Activated gamma-delta T cell treated with anti-CD3 and anti-CD28 coated beads, Interleukin-2, amount 50 U/mL, for 16 hours (primary cell): ENCODE data around the gene FOXF2.
"Not testable (repeated sequence)": the region's sequence is repeated elsewhere in the genome, so short reads cannot be mapped to it uniquely, and the experiment has no call there.

Experiments
- DNase-seq: peaks from one replicate; pipeline ENCODE4 v3.0.0-alpha.2; 2020; ENCODE audit warnings: low read depth

FOXF2 gene

DNA sequence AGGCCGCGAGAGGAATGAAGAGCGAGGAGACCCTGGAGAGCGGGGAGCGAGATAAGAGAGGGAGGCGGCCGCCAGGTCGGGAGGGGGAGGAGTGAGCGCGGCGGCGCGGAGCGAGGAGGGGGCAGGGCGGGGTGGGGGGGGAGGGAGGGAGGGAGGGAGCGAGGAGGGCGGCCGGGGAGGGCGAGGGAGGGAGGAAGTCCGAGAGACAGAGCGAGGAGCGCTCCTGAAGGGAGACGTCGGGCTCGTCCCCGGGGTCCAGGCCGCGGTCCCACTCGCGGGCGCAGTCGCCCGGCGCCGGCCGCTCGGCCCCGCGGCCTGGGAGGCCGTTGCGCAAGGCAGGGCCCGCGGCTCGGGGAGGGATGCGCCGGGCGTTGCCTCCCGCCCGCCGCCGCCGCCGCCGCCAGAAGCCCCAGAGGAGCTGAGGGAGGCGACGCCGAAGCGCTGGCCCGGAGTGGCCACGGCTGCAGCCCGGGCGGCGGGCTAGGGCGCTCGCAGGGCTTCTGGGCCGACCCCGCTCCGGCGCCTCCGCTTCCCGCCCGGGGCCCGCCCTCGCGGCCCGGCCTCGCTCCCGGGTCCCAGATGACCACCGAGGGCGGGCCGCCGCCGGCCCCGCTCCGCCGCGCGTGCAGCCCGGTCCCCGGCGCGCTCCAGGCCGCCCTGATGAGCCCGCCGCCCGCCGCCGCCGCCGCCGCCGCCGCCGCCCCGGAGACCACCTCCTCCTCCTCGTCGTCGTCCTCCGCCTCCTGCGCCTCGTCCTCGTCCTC lies at the start of gene FOXF2:
FOXF2 (plus strand) TSS at position 208 of the 764 bp plus-strand sequence; CDS start at position 580, 372 bp downstream.
- DNase-seq = no peak

DNA sequence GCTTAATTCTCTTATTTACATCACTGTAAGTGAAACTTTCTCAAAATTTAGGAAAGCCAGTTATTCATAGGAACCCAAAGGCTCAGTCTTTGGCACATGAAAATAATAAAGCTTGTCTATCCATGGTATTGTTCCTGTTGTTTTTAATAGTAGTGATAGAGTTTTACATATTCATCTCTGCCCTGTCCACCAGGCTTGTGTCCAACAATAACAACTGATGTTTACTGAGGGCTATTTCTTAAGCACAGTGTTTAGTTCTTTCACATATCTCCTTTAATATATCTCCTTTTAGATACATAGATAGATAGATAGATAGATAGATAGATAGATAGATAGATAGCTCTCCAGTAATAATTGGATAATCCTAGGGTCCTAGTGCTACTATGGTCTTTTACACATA lies 43.3 kb upstream of the FOXF2 start:
- no peak for DNase-seq

DNA sequence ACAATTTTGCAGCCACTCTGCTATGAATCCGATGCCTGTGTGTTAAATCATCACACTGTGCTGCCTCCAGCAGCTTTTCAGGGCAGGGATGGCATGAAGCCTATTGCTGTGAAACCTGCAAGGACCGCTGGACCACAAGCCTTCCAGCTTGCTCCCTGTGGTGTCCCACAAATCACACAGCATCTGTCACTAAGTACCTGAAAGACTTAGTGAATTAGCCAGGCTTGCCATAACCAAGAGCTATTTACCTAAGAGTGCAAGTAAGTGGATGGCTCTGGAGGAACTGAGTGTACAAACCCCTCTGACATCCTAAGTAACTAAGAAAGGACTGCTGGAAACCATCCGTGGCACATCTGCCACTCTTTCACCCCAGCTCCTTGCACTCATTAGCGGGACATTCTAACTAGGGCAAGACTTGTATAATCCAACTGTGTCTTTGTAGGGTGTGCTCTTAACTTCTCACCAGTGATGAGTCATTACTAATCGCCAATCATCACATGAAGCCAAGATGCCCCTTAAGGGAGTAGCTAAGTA lies 42.8 kb upstream of the FOXF2 start:
- DNase-seq = no peak

DNA sequence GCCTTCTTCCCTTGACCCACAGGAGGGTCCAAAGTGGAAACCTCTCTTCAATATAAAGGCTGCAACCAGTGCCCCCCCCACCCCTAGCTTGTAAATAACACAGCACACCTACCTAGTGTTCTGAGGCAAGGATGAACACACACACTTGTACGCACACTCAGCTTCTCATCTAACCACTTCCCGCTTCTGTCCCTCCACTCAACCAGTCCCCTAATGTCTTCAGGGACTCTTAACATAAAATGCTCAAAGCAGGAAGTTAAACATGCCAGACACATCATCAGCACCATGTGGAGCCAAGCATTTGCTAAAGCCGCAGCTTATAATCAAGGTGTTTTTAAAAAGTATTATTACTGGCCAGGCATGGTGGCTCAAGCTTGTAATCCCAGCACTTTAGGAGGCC lies 42.2 kb upstream of the FOXF2 start:
- no peak for DNase-seq

DNA sequence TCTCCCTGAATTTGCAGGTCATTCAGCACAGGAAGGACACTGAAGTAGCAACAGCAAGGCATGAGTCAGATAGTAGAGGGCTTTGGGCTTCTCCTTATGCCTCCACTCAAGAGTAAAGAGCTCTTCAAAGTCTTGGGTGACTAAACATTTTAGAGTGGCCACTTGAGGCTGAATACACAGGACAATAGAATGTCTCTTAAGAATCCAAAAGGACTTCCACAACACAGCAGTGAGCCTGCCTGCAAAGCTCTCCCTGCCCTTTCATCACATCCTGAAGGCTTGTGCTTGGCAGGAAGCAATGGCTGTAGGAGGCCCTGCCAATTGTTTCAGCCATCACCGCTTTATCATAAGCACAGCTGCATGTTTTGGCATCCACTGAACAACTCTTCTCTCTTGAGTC lies 40.7 kb upstream of the FOXF2 start:
- DNase-seq = no peak

DNA sequence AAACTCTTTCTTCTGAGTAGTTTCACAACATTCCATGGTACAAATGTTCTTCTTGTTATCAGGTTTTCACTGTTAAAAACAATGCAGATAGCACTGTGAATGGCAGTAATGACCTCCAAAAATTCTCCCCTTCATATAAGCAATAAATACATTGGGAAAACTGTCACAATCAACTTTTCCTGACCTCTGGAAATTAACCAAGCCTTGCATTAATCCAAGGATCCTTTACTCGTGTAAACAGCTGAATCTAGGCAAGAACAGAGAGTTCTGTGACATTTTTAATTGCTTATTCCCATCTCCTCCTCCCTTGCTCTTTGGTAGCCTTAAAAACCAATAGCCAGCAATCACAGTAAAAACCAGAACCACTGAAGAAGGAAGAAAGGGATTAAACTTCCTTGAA lies 39.7 kb upstream of the FOXF2 start:
- no peak for DNase-seq

DNA sequence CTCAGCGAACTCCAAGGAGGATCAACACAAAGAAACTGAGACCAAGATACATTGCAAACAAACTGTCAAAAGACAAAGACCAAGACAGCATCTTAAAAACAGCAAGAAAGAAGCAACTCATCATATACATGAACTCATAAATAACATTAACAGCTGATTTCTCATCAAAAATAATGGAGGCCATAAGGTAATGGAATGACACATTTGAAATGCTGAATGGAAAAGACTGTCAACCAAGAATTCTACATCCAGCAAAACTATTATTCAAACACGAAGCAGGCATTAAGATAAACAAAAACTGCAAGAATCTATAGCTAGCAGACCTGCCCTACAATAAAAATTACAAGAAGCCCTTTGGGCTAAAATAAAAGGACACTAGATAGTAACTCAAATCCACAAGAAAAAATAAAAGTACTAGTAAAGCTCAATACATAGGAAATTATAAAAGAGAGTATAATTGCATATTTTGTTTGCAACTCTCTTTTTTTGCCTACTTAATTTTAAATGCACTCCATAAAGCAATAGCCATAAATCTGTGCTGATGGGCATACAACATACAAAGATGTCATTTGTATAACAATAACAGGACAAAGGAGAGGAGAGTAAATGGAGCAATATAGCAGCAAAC lies 37.9 kb upstream of the FOXF2 start:
- DNase-seq = no peak

DNA sequence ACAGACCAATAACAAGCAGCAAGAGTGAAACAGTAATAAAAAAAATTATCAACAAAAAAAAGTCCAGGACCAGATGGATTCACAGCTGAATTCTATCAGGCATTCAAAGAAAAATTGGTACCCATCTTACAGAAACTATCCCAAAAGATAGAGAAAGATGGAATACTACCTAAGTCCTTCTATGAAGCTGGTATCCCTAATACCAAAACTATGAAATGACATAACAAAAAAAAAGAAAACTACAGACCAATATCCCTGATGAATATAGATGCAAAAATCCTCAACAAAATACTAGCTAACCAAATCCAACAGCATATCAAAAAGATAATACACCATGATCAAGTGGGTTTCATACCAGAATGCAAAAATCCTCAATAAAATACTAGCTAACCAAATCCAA lies 34.3 kb upstream of the FOXF2 start:
- not testable (repeated sequence) for DNase-seq

DNA sequence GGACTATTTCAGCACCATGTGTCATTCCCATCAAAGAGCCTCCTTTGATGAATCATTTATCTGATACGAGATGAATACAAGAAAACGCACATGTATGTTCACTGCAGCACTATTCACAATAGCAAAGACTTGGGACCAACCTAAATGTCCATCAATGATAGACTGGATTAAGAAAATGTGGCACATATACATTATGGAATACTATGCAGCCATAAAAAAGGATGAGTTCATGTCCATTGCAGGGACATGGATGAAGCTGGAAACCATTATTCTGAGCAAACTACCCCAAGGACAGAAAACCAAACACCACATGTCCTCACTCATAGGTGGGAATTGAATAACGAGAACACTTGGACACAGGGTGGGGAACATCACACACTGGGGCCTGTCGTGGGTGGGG lies 27.7 kb upstream of the FOXF2 start:
- DNase-seq = not testable (repeated sequence)

DNA sequence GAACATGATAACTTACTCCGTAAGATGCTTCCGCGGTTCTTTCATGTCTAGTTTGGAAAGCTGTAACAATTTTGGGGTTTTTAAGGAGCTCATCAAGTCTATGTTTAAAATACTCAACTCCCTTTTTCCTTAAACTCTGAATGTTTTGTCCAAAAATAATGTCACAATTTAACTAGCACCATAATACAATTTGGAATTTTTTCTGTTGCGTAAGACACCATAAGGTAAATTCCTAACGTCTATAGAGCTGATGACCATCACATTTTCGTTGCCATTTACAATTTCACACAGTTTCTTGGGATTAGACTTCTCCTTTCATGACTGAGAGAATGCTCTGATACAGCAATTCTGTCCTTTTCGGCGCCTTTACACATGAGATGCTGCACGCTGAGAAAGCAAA lies 26.7 kb upstream of the FOXF2 start:
- DNase-seq = no peak

DNA sequence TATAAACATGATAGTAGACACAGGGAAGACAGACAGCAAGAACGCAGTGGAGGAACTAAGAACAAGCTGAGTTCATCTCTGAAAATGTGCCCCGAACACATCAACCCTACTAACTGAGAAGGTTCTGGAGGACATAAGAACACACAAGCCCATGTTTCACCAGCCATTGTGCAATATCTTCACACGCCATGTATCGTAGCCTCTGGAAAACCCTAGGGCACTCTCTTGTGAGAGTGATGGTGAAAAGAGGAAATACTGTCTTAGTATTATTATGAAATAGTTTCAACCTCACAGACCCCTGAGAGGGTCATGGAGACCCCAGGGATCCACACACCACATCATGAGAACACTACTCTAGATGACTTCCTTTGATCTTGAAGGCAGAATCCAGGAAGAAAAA lies 26.1 kb upstream of the FOXF2 start:
- DNase-seq = no peak

DNA sequence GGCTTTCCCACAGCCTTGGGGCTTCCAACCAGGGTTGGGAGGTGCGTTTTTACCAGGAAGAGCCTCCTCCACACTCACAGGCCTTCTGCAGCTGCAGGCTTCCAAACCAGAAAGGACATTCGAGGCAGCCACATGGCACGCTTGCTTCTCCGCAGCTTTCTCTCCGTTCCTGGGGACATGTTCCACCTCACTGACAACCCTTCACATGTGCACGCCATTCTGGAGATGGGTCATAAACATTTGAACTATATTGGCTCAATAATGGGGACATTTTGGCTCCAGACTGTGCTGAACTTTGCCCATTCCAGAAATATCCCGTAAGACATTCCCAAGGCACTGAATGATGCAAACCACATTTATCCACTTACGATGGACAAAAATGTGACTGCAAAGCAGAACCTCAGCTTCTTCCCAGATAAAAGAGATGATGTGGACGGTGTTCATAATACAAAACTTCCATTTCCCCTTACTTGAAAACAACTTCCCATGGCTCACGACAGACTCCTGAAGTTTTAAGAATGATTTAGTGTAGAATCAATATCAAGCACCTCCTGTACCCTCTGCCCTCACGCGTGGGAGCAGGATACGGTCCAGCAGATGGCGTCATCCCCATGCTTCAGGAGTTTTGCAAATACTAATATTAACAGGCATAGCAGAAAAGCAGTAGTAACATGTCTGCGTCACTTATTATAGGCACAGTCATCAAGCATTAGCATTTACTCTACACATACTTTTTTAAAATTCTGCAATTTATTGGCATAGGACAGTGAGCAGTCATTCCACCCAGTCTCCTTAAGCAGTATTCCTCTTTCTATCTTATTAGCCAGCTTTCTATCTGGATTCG lies 25.4 kb upstream of the FOXF2 start:
- DNase-seq = no peak

DNA sequence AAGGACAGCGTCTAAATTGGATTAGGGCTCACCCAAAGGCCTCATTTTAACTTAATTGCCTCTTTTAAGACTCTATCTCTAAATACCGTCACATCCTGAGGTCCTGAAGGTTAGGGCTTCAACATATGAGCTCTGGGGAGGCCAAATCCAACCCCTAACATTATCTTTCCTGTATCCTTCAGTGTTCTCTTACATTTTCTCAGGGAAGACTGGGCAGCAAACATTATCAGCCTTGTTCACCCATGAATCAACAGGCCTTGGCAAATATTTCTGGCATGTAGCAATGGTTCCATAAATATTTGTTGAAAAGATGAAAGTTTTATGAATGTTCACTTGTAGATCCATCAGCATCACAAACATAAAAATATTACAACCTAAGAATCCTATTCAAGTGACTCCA lies 24.6 kb upstream of the FOXF2 start:
- DNase-seq = no peak

DNA sequence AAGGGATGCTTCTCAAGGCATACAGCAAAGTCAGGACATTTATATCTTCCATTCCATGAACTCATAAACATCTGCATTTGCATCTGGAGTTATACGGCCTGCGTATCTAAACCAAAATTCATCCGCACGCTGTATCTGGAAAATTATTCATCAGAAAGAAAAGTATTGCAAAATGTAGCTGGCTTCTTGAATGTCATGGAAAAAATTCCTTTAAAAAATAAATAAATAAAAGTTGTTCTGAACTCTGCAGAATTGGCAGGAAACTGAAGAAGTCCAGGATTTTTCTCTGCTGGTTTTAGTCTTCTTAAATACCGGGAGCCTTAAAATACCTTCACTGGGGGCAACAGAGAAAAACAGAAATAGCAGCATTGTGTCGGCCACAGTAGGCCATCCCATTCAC lies 23.7 kb upstream of the FOXF2 start:
- DNase-seq = no peak

DNA sequence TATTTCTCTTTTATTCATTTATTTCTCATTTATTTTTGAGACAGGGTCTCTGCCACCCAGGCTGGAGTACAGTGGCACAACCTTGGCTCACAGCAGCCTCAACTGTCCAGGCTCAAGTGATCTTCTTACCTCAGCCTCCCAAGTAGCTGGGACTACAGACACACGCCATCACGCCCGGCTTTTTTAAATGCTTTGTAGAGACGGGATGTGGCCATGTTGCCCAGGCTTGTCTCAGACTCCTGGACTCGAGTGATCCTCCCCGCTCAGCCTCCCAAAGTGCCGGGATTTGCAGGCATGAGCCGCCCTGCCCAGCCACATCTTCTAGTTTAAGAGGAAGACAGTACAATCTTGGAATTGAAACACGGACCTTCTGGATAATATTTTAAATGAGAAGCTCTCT lies 21.6 kb upstream of the FOXF2 start:
- no peak for DNase-seq

DNA sequence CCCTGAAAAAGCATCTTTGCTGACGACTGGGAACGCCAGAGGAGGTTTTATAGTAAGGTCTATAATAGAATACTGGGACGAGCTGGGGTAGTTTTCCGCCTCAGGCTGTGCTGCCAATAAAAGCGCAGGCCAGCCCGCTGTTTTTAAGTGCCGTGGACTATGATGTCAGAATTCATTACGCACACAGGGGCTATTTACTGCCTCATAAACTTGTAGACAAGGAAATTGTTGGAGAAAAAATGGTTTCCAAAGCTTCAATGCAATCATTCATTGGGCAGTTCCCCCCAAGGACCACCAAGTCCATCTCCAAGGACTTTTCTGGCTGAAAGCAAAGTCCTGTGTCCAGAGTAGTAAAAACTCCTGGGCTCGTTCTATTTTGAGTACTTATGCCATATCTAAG lies 20.4 kb upstream of the FOXF2 start:
- DNase-seq = no peak

DNA sequence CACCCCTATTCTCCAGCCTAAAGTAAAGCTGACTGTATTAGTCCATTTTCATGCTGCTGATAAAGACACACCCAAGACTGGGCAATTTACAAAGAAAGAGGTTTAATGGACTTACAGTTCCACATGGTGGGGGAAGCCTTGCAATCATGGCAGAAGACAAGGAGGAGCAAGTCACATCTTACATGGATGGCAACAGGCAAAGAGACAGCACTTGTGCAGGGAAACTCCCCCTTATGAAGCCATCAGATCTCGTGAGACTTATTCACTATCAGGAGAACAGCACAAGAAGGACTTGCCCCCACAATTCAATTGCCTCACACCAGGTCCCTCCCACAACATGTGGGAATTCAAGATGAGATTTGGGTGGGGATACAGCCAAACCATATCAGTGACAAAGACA lies 19.7 kb upstream of the FOXF2 start:
- not testable (repeated sequence) for DNase-seq

DNA sequence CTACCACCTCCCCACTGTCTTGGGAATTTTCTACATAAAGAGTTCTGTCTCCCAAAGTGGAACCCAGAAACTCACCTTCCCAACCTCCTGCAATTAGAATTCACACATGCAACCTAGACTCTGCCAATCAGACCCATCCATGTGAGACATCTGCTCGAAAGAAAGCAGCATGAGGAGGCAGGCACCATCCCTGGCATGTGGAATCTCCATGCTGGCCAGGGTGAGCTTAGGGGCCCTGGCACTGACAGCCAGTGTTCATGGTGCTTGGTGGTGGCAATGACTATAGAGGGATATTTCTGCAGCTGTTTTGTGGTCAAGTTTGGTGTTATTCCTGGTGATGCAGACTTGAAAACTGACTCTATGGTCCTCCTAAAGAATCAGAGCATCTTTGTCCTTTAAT lies 17.4 kb upstream of the FOXF2 start:
- no peak for DNase-seq

DNA sequence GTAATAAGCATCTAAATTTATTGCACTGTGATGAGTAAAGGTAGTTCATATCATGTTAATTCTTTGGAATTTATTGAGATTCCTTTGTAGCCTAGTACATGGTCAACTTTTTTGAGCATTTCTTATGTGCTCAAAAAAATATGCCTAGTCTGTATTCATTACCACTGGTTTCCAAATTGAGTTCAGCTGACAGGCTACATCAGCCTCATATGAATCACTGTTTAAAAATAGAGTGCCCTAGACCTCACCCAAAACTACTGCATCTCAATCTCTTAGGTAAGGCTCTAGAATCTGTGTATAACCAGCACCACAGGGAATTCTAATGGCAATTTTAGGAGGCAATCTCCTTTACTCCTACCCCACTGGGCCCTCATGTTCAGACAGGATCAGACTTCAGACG lies 16.7 kb upstream of the FOXF2 start:
- no peak for DNase-seq

DNA sequence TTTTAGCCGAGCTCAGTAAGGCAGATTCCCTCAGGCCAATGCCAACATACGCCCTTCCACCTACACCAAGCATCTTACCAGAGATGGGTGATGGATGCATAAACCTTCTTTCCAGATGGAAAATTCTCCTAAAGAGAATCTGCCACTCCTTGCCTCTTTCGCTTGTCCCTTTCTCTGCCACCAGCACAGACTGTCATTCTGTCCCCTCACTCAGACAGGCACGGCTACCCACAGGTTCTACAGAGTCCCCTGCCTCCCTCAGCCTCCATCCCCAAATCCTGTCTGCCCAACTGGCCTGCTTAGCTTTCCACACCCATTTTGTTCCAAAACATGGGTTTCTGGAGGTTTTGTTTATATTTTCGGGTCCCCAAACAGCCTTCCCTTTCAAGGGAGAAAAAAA lies 12.7 kb upstream of the FOXF2 start:
- no peak for DNase-seq

DNA sequence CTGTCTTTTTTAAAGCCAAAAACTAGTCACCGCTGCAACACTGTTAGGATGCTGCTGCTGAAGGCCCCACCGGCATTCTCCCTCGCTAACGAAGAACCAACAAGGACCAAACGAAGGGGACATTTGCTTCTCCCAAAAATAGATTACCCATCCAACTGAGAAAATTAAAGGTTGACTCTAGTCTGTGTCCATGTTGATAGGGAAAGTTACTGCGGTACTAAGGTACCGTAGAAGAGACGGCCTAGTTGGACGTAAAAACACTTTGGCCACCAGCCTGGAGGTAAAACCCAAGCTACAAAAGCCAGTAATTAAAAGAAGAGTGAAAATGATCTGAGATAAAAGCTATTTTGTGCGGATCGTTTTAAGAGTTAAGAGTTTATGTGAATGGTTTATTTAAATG lies 11.8 kb upstream of the FOXF2 start:
- DNase-seq = no peak

DNA sequence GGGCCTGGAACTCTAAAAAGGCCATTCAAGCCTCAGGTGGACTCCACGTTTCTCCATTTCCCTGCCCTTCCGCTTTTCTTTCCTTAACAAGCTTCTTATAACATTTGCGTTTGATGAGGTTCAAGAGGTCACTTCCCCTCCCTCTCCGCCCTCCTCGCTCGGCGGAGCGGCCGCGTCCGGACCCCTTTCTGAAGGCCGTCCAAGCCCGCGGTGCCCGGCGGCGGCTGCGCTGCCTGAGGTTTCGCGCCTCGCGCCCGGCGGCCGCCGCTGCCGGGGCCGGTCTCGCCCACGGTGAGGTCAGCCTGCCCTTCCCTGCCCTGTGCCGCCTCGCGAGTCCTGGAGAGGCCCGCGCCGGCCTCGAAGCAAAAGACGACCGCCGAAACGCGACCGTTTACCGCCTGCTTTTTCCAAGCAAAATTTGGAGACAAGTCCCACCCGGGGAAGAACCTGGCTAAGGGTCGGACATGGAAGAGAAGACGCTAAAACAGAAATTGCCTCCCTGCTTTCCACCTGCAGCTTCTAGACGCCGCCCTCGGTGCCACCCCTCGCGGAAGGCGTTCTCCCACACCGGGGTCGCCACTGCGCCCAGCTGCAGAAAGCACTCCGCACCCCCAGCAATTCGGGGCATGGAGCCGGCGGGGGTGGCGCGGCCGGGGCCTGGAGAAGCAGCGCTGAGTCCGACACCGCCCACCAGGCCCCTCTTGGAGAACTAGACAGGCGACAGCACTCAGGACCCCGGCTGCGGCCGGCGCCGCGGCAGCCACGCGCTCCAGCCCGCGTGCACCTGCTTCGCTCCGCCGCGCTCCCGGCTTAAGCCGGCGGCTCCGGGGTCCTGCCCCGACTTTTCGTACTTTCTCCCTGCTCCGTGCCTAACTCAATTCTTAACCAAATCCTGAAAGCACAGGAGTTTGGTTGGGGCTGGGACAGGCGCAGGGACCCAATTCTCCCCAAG lies 11.0 kb upstream of the FOXF2 start:
- no peak for DNase-seq
